ENCODE data around the gene OPA3.

Gene OPA3

DNA sequence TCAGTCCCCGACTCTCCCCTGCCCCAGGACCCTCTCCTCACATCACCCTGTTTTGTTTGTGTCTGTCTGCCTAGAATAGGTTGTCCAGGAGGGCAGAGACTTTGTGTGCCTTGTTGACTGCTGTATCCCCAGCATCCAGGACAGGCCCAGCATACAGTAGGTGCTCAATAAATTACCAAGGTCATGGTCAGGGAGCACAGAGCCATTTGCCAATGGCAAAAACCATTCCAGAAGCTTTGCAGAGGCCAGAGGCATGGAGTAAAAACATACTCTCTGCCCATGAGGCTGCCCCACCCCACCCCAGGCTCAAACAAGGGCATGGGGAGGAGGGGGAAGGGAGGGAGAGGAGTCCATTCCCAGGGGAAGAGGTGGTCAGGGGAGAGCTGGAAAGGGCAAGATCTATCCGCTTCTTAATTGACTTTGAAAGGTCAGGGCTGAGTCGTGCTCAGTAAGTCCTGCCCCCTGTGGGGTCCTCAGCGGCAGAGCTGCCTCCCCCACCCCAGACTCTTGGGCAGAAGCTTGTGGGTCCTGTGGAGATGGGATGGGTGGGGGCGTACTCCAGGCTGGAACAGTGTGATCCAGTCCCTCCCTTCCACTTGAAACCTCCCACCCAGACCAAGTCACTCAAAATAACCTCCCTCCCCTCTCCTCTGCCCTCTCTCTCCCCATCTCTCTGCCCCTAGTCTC, 13.0 kb upstream of the OPA3 start:
- no peak for DNase-seq

DNA sequence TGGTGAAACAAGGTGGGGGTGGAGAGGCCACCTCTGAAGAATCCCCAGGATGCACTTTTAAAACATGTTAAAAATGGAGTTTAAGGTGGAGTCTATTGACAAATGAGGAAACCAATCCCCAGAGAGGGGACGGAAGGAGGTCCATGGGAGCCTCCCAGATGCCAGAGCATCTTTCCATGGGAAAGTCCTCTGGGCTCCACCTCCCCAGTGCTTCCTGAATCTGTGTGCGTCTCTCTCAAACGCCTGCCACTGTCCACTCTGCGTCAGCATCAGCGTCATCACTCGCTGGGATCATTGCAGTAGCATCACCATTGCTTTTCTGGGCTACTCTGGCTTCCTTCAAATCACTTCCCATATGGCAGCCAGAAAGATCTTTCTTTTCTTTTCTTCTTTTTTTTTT, 11.2 kb upstream of the OPA3 start:
- DNase-seq, result no peak

DNA sequence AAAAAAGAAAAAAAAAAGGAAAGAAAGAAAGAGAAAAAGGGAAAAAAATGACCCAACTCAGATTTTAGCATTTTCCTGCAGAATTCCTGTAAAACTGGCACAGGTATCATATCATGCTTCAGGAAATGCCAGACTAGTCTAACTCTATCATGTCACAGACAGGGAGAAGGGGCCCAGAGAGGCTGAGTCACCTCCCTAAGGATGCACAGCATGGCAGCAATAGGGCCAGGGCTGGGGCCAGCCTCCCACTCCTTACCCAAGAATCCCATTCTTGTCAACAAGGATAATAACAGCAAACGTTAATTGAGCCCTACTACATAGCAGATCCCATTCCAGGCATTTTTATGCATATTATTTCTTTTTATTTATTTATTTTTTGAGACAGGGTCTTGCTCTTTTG, 8.9 kb upstream of the OPA3 start:
- DNase-seq, result no peak

- no peak for DNase-seq
Measured at GRCh38 chr19:45592366-45592765, 7.8 kb upstream of the OPA3 start.

DNA sequence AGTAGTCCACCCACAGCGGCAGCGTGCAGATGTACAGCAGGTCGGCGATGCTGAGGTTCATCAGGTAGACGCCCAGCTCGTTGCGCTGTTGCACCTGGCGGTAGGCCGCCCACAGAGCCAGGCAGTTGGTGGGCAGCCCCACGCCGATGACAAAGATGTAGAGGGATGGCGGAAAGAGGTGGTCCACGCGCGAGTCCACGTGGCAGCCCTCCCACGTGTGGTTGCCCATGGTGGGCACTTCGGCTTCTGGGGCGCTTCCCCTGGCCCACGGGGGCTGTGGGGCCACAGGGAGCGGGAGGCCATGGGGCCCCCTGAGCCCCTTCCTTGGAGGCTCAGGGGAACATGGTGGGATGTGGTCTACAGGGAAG, 7.0 kb upstream of the OPA3 start:
- no peak for DNase-seq

- no peak for DNase-seq
Measured at GRCh38 chr19:45591004-45591637, 6.5 kb upstream of the OPA3 start.

DNA sequence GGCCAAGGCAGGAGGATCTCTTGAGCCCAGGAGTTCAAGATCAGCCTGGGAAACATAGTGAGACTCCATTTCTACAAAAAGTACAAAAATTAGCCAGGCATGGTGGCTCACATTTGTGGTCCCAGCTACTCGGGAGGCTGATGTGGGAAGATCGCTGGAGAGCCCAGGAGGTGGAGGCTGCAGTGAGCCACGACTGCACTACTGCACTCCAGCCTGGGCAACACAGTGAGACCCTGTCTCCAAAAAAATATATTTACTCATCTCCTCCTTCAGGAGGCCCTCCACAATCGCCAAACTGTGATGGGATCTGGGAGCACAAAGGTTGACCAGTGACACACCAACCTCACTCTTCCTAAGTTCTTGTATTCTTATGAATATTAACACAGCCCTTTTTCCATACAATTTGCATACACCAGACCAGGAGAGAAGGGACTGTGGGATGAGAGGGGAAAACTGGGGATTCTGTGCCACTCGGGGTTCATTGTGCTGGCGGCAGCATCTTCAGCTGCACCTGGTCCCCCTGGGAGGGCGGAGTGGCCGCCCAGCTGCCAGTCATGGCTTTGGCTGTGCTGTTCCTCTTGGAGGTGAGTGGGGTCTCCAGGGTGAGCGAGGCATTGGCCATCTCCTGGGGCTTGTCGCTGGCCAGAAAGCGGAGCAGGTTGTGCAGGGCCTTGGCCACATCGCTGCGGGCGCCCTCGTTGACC, 5.8 kb upstream of the OPA3 start:
- DNase-seq, result no peak

DNA sequence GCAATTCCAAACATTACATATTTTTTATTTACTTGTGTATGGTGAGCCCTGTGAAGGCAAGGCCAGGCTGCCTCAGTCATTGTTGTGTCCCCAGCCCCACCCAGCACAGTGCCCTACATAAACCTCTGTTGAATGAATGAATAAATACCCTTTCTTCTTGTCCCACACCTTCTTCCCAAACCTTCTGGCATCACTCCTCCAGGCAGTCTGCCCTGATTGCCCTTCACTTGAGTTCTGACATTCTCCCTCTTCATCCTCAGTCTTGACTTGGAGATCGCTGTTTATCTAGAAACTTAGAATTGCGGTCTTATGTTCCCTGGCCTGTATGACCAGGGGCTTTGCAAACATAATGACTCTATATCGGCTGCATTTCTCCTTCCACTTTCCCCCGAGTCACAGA, 5.2 kb upstream of the OPA3 start:
- DNase-seq, result no peak

DNA sequence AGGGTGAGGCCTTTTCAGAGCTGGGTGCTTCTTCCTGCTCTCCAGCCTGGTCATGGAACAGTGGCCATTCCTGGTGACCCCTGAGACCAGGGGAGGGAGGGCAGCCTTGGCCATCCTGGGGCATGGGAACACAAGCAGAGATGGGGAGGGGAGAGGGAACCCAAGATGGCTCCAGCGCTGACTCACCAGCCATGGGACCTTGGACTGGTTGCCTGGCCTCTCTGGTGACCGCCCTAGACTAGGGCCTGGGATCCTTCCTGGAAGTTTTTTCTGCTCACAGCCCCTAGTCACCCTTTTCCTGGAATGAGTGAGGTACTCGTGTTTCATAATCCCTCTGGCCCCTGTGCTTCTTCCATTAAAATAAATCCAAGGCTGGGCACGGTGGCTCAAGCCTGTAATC, 3.3 kb upstream of the OPA3 start:
- no peak for DNase-seq

DNA sequence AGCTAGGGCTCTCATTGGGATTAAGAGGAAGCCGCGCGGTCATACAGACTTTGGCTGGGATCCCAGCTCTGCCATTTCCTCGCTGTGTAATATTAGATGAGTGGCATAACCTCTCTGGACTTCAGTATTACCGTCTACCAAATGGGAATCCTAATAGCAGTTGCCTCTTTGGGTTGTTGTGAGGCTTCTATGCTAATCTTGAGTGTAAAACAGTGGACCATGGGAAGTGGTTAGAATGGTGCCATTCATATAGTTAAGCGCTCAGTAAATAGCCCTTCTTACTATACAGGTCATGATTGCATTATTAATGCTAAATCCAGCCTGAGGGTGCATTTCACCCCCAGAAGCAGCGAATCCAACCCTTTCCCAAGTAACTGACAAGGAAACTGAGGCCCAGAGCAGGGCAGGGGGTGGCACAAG, 566 bp upstream of the OPA3 start:
- DNase-seq, result no peak

GRCh38 chr19:45581576-45581975, 3.0 kb downstream of the OPA3 start:
- no peak for DNase-seq

DNA sequence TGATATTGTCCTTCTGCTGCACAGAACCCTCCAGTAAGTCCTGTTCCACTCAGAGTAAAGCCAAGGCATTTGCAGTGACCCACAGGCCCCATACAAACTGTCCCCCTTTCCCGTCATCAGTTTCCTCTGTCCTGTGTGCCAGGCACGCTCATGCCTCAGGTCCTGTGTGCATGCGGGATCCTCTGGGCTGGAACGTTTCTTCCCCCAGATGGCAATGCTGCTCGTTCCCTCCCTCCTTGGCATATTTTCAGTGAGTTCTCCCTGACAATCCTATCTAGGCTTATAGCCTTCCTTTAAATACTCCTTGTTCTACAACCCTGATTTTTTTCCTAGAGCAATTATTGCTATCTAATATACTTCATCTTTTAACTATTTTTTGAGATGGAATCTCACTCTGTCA, 5.7 kb downstream of the OPA3 start:
- peak in 1 of 2 experiments; percentile 10 for DNase-seq

DNA sequence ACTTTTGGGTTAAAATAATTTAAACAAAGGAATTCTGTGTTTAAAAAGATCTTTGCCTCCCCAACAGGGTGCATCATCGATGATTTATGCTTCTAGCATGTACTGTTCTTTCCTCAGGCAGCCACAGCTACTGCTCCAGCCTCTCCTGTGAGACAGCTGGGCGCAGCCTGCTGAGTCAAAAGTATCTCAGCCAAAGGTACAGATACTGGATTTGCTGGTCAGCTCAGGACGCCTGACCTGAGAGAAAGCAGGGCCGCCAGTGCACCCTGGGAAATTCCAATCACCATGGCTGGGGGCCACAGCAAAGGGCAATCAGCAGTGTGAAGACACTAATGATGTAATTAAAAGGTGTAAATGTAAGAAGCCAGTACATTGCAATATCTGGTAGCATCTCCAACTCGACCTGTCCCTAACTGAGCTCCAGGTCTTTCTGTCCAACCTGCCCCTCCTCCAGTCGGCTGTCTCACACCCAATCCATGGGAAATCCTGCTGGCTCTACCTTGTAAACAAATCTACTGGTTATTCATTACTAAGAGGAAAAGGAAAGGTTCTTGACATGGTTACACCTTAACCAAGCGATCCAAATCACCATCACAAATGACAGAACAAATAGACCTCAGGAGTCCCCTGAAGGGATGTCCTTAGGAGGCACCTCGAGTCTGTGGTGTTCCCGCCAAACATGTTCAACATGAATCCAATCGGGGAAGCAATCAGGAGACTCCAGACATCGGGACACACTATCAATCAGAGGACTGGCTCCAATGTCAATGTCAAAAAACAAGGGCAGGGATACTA, 7.3 kb downstream of the OPA3 start:
- no peak for DNase-seq

- DNase-seq, result no peak
Measured at GRCh38 chr19:45576682-45577081, 7.9 kb downstream of the OPA3 start.

- no peak for DNase-seq
Measured at GRCh38 chr19:45575216-45575615, 9.4 kb downstream of the OPA3 start.

GRCh38 chr19:45574526-45574925, 10.1 kb downstream of the OPA3 start:
- DNase-seq, result no peak

- no peak for DNase-seq
Measured at GRCh38 chr19:45571457-45572220, 13.0 kb downstream of the OPA3 start.

GRCh38 chr19:45569619-45570421, 14.8 kb downstream of the OPA3 start:
- no peak for DNase-seq

DNA sequence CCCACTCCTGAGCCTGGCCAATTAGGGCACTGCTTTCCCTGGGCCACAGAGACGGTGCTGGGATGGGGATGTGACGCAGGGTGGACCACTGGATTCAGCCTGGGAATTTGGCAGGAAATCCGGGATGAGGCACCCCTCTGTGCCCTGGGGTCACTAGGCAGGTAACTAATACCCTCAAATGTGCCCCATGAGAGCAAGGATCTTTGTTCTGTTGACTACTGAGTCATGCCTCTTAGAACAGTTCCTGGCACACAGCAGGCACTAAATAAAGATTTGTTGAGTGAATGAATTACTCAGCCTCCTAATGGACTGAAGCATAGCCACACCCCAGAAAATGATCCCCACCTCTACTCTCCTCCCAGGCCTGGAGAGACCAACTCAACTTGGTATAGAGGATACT, 15.9 kb downstream of the OPA3 start:
- DNase-seq, result no peak

GRCh38 chr19:45567609-45568008, 17.0 kb downstream of the OPA3 start:
- DNase-seq, result no peak

GRCh38 chr19:45564131-45564780, 20.3 kb downstream of the OPA3 start:
- DNase-seq, result no peak

Data from cerebellar nuclear complex (tissue), 1 donor.